ENCODE data around the gene YBEY. TPM values are rescaled to one million over a fixed set of nuclear protein-coding genes. Genes with fewer than 3 reads are reported as not detected.
A peak's percentile ranks its signal among the peaks of the same experiment; 100 is the strongest.
"Not testable (repeated sequence)": the region's sequence is repeated elsewhere in the genome, so short reads cannot be mapped to it uniquely, and the experiment has no call there.

The YBEY gene
- 33.8 TPM for polyA plus RNA-seq

GRCh38 chr21:46285761-46286647 is at the start of gene YBEY:
Gene YBEY (plus strand): TSS chr21:46286342. CDS start chr21:46286914, 572 bp downstream.
- H3K4me1 Mint-ChIP-seq, result peaks cover 26 to 40% (median 31%) of the 10 kb centered on the region in 3 donors
- no peaks in the 10 kb centered on the region for H3K36me3 Mint-ChIP-seq
- H3K4me3 Mint-ChIP-seq, result peak within 1 kb of the TSS; percentile 88 to 99 (median 94)
- H3K9me3 Mint-ChIP-seq, result no peaks in the 10 kb centered on the region
- H3K27ac Mint-ChIP-seq, result peak within 1 kb of the TSS; percentile 78 to 93 (median 93)
- no peaks in the 10 kb centered on the region for H3K27me3 Mint-ChIP-seq

- peaks cover 7% of the 10 kb centered on the region for H3K36me3 Mint-ChIP-seq
- H3K27ac Mint-ChIP-seq, result no peak overlapping the region
- no peaks in the 10 kb centered on the region for H3K9me3 Mint-ChIP-seq
- H3K4me1 Mint-ChIP-seq, result peaks cover 0 to 1% (median 0%) of the 10 kb centered on the region in 3 donors
- H3K27me3 Mint-ChIP-seq, result no peaks in the 10 kb centered on the region
- H3K4me3 Mint-ChIP-seq, result no peak overlapping the region
Observed at GRCh38 chr21:46237474-46237873, 48.7 kb upstream of the YBEY start.

GRCh38 chr21:46239817-46240325 is 46.3 kb upstream of the YBEY start:
- Mint-ChIP-seq H3K27me3 (no peaks in the 10 kb centered on the region), H3K36me3 (peaks cover 7% of the 10 kb centered on the region), H3K4me3 (no peak overlapping the region), H3K4me1 (peaks cover 0 to 1% (median 0%) of the 10 kb centered on the region in 3 donors), H3K9me3 (no peaks in the 10 kb centered on the region), H3K27ac (no peak overlapping the region)

- not testable (repeated sequence) for H3K4me1 Mint-ChIP-seq, H3K9me3 Mint-ChIP-seq, H3K27me3 Mint-ChIP-seq, H3K27ac Mint-ChIP-seq, H3K4me3 Mint-ChIP-seq, H3K36me3 Mint-ChIP-seq
Observed at GRCh38 chr21:46241577-46241976, 44.6 kb upstream of the YBEY start.

- Mint-ChIP-seq H3K9me3 (no peaks in the 10 kb centered on the region), H3K27me3 (no peaks in the 10 kb centered on the region), H3K27ac (no peak overlapping the region), H3K36me3 (peaks cover 7% of the 10 kb centered on the region), H3K4me3 (no peak overlapping the region), H3K4me1 (peaks cover 0 to 2% (median under 1%) of the 10 kb centered on the region in 3 donors)
Observed at GRCh38 chr21:46243325-46243724, 42.8 kb upstream of the YBEY start.

- H3K4me3 Mint-ChIP-seq, result no peak overlapping the region
- peaks cover 0 to 4% (median 3%) of the 10 kb centered on the region in 3 donors for H3K4me1 Mint-ChIP-seq
- H3K27ac Mint-ChIP-seq, result no peak overlapping the region
- no peaks in the 10 kb centered on the region for H3K27me3 Mint-ChIP-seq
- H3K36me3 Mint-ChIP-seq, result peaks cover 4% of the 10 kb centered on the region
- H3K9me3 Mint-ChIP-seq, result no peaks in the 10 kb centered on the region
Observed at GRCh38 chr21:46243960-46244361, 42.2 kb upstream of the YBEY start.

- H3K27ac Mint-ChIP-seq, result no peak overlapping the region
Observed at GRCh38 chr21:46244602-46245001, 41.5 kb upstream of the YBEY start.

GRCh38 chr21:46245213-46245915 is 40.8 kb upstream of the YBEY start:
- H3K36me3 Mint-ChIP-seq, result peaks cover 3% of the 10 kb centered on the region
- H3K27ac Mint-ChIP-seq, result no peak overlapping the region
- H3K4me1 Mint-ChIP-seq, result peaks cover 0 to 9% (median 5%) of the 10 kb centered on the region in 3 donors

More at GRCh38 chr21:46244602-46245001, 41.5 kb upstream of the YBEY start:
- Mint-ChIP-seq H3K9me3 (no peaks in the 10 kb centered on the region), H3K4me3 (no peak overlapping the region), H3K4me1 (peaks cover 0 to 4% (median 3%) of the 10 kb centered on the region in 3 donors), H3K36me3 (peaks cover 4% of the 10 kb centered on the region), H3K27me3 (no peaks in the 10 kb centered on the region)

GRCh38 chr21:46246345-46246744 is 39.8 kb upstream of the YBEY start:
- H3K27me3 Mint-ChIP-seq, result no peaks in the 10 kb centered on the region
- H3K9me3 Mint-ChIP-seq, result no peaks in the 10 kb centered on the region
- peaks cover 2% of the 10 kb centered on the region for H3K36me3 Mint-ChIP-seq
- H3K4me3 Mint-ChIP-seq, result no peak overlapping the region
- peaks cover 0 to 15% (median 8%) of the 10 kb centered on the region in 3 donors for H3K4me1 Mint-ChIP-seq
- H3K27ac Mint-ChIP-seq, result peak overlapping the region in 1 of 3 donors; percentile 10

More at GRCh38 chr21:46245213-46245915, 40.8 kb upstream of the YBEY start:
- H3K9me3 Mint-ChIP-seq, result no peaks in the 10 kb centered on the region
- H3K27me3 Mint-ChIP-seq, result no peaks in the 10 kb centered on the region
- H3K4me3 Mint-ChIP-seq, result no peak overlapping the region

GRCh38 chr21:46247699-46248421 is 38.3 kb upstream of the YBEY start:
- H3K36me3 Mint-ChIP-seq, result peaks cover 2% of the 10 kb centered on the region
- H3K4me3 Mint-ChIP-seq, result peak overlapping the region in 1 of 4 donors; percentile 58
- H3K9me3 Mint-ChIP-seq, result no peaks in the 10 kb centered on the region
- H3K27me3 Mint-ChIP-seq, result no peaks in the 10 kb centered on the region
- peaks cover 0 to 14% (median 8%) of the 10 kb centered on the region in 3 donors for H3K4me1 Mint-ChIP-seq
- no peak overlapping the region for H3K27ac Mint-ChIP-seq

- no peaks in the 10 kb centered on the region for H3K27me3 Mint-ChIP-seq
- H3K9me3 Mint-ChIP-seq, result no peaks in the 10 kb centered on the region
- peaks cover 2% of the 10 kb centered on the region for H3K36me3 Mint-ChIP-seq
- peaks cover 1 to 19% (median 11%) of the 10 kb centered on the region in 3 donors for H3K4me1 Mint-ChIP-seq
- no peak overlapping the region for H3K4me3 Mint-ChIP-seq
- H3K27ac Mint-ChIP-seq, result peak overlapping the region in 1 of 3 donors; percentile 47
Observed at GRCh38 chr21:46248422-46248782, 37.7 kb upstream of the YBEY start.

GRCh38 chr21:46248827-46249226 is 37.3 kb upstream of the YBEY start:
- H3K27ac Mint-ChIP-seq, result no peak overlapping the region
- no peaks in the 10 kb centered on the region for H3K27me3 Mint-ChIP-seq
- peaks cover 0 to 2% (median 0%) of the 10 kb centered on the region in 3 donors for H3K9me3 Mint-ChIP-seq
- H3K4me3 Mint-ChIP-seq, result no peak overlapping the region
- H3K36me3 Mint-ChIP-seq, result peaks cover 5% of the 10 kb centered on the region
- peaks cover 6 to 23% (median 16%) of the 10 kb centered on the region in 3 donors for H3K4me1 Mint-ChIP-seq

GRCh38 chr21:46250146-46250725 is 35.9 kb upstream of the YBEY start:
- Mint-ChIP-seq H3K9me3 (peaks cover 0 to 2% (median 0%) of the 10 kb centered on the region in 3 donors), H3K4me1 (peaks cover 9 to 34% (median 28%) of the 10 kb centered on the region in 3 donors), H3K27ac (peak overlapping the region in 2 of 3 donors; percentile 68 to 80), H3K27me3 (no peaks in the 10 kb centered on the region), H3K4me3 (no peak overlapping the region), H3K36me3 (peaks cover 5% of the 10 kb centered on the region)

GRCh38 chr21:46252840-46253239 is 33.3 kb upstream of the YBEY start:
- H3K27ac Mint-ChIP-seq, result peak overlapping the region in 2 of 3 donors; percentile 95
- H3K9me3 Mint-ChIP-seq, result peaks cover 0 to 2% (median 0%) of the 10 kb centered on the region in 3 donors
- peak overlapping the region in 1 of 4 donors; percentile 52 for H3K4me3 Mint-ChIP-seq
- H3K27me3 Mint-ChIP-seq, result no peaks in the 10 kb centered on the region
- peaks cover 6% of the 10 kb centered on the region for H3K36me3 Mint-ChIP-seq
- peaks cover 9 to 34% (median 28%) of the 10 kb centered on the region in 3 donors for H3K4me1 Mint-ChIP-seq

Data from IgD-negative memory B cell (primary cell).